C4-2B (cell line): ENCODE measurements around the gene SLC1A7.

Experiments
- ZFX ChIP-seq: fragments of 450-650 bp; IDR thresholded peaks from 2 replicates; pipeline ENCODE4 v1.6.1; 2017
- TF ChIP-seq, protein P1 (sequence below): fragments of 450-650 bp; conservative IDR thresholded peaks from 2 replicates; pipeline ENCODE4 v1.5.1; 2017; ENCODE audit warnings: mild to moderate bottlenecking

DNA sequence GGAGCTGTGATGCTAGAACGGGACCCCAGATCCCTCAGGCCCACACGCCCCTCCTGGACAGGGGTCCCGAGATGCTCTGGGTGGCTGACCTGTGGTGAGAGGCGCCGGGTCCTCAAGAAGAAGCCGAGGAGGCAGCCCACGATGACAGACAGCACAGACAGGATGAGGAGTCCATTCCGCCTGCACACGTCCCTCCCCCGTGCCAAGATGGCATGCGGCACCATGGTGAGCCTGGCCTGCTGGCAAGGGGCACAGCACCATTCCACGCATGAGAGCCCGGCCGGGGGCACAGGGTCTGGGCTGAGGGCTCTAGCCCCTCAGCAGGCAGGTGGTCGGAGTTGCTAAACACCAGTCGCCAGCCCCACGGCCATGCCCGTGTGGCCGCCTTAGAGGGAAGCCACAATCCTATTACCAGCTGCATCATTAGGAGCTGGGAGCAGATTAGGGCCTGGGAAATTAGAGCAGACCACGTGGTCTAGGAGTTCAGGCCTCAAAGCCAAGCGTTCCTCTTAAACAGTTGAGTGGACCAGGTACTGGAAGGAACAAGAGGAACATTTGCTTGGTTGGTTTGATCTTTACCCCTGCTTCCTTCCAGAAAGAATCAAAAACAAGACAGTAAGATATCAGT, at the start of gene SLC1A7:
- TF ChIP-seq, protein P1, sequence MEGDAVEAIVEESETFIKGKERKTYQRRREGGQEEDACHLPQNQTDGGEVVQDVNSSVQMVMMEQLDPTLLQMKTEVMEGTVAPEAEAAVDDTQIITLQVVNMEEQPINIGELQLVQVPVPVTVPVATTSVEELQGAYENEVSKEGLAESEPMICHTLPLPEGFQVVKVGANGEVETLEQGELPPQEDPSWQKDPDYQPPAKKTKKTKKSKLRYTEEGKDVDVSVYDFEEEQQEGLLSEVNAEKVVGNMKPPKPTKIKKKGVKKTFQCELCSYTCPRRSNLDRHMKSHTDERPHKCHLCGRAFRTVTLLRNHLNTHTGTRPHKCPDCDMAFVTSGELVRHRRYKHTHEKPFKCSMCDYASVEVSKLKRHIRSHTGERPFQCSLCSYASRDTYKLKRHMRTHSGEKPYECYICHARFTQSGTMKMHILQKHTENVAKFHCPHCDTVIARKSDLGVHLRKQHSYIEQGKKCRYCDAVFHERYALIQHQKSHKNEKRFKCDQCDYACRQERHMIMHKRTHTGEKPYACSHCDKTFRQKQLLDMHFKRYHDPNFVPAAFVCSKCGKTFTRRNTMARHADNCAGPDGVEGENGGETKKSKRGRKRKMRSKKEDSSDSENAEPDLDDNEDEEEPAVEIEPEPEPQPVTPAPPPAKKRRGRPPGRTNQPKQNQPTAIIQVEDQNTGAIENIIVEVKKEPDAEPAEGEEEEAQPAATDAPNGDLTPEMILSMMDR: no peak
- TF ChIP-seq ZFX: no peak
